Fibroblast of lung (primary cell): ENCODE results near the gene SPATA7. TPM values are rescaled to one million over a fixed set of nuclear protein-coding genes. Genes with fewer than 3 reads are reported as not detected.
A peak's percentile ranks its signal among the peaks of the same experiment; 100 is the strongest.
"Not testable (repeated sequence)": the region's sequence is repeated elsewhere in the genome, so short reads cannot be mapped to it uniquely, and the experiment has no call there.

Experiments
- DNase-seq, 2 donors: peaks; one replicate each; pipeline versions ENCODE4 v3.0.0 to v3.0.0-alpha.2; 2010; ENCODE audit warnings: low read depth in 2 of 2
- H2AFZ ChIP-seq: 2 replicates; pipeline ENCODE4 v1.5.1; 2012; ENCODE audit warnings: low read length, control low read depth, inconsistent platforms
- H3K27ac ChIP-seq: 2 replicates; pipeline ENCODE4 v1.5.1; 2011; ENCODE audit warnings: low read length, control low read depth; ENCODE audit not compliant: insufficient read depth
- H3K27me3 ChIP-seq: 2 replicates; pipeline ENCODE4 v1.5.1; 2011; ENCODE audit warnings: mild to moderate bottlenecking, low read length; ENCODE audit not compliant: control insufficient read depth, insufficient read depth
- H3K36me3 ChIP-seq: 2 replicates; pipeline ENCODE4 v1.5.1; 2011; ENCODE audit warnings: low read length; ENCODE audit not compliant: control insufficient read depth, insufficient read depth
- H3K4me1 ChIP-seq: 2 replicates; pipeline ENCODE4 v1.5.1; 2011; ENCODE audit warnings: low read length; ENCODE audit not compliant: control insufficient read depth, insufficient read depth; ENCODE audit errors: extremely low read depth
- H3K4me2 ChIP-seq: 2 replicates; pipeline ENCODE4 v1.5.1; 2011; ENCODE audit warnings: low read length, control low read depth; ENCODE audit not compliant: insufficient read depth; ENCODE audit errors: extremely low read depth
- H3K4me3 ChIP-seq, 4 experiments: fragments of 200-600 bp in 1 of 4; sonication (generic) in 1 of 4; replicated peaks in 1 of 4; 2 replicates each; pipeline ENCODE4 v1.5.1; 2011 to 2016; ENCODE audit warnings: low read length in 4 of 4, low read depth in 3 of 4, mild to moderate bottlenecking in 3 of 4, control low read depth in 2 of 4, inconsistent platforms in 1 of 4, mixed read lengths in 1 of 4; ENCODE audit not compliant: insufficient read depth in 1 of 4; ENCODE audit errors: control extremely low read depth in 1 of 4
- H3K79me2 ChIP-seq: 2 replicates; pipeline ENCODE4 v1.5.1; 2012; ENCODE audit warnings: mild to moderate bottlenecking, low read length, inconsistent platforms; ENCODE audit not compliant: control insufficient read depth, insufficient read depth
- H3K9ac ChIP-seq: 2 replicates; pipeline ENCODE4 v1.5.1; 2011; ENCODE audit warnings: mild to moderate bottlenecking, low read length, control low read depth; ENCODE audit not compliant: insufficient read depth
- H3K9me3 ChIP-seq: 2 replicates; pipeline ENCODE4 v1.5.1; 2012; ENCODE audit warnings: low read depth, low read length; ENCODE audit not compliant: control insufficient read depth, insufficient read depth
- H4K20me1 ChIP-seq: 2 replicates; pipeline ENCODE4 v1.5.1; 2011; ENCODE audit warnings: low read length; ENCODE audit not compliant: control insufficient read depth, insufficient read depth; ENCODE audit errors: extremely low read depth
- EZH2 ChIP-seq: IDR thresholded peaks from 2 replicates; pipeline ENCODE4 v1.5.1; 2012; ENCODE audit warnings: low read length, control low read depth, mild to moderate bottlenecking; ENCODE audit errors: missing control alignments
- polyA plus RNA-seq, 2 donors: library from polyadenylated mRNA; depleted of rRNA in 1 of 2; stranded (reverse) in 1 of 2; unstranded in 1 of 2; fragments of >200 nt; gene quantifications; 2 replicates each; pipeline ENCODE4 v1.2.1, GENCODE V29; 2011 to 2012; ENCODE audit warnings: missing spikeins in 1 of 2
- total RNA-seq: library from RNA; depleted of rRNA; stranded (reverse); fragments of >200 nt; gene quantifications from 2 replicates; pipeline ENCODE4 v1.2.1, GENCODE V29; 2014
- TF ChIP-seq, protein P1 (sequence below), 2 donors: IDR thresholded peaks in 1 of 2; conservative IDR thresholded peaks in 1 of 2; 1 replicate in 1 of 2; 2 replicates in 1 of 2; pipeline ENCODE4 v1.5.1; 2011 to 2012; ENCODE audit warnings: low read length in 2 of 2, control low read depth in 1 of 2, inconsistent platforms in 1 of 2, low read depth in 1 of 2, mild to moderate bottlenecking in 1 of 2

Gene SPATA7
- total and polyA plus RNA-seq, 2 donors (not counting 1 experiment from before 2014, with no cell fraction given) = 8.4 to 26.4 TPM

DNA sequence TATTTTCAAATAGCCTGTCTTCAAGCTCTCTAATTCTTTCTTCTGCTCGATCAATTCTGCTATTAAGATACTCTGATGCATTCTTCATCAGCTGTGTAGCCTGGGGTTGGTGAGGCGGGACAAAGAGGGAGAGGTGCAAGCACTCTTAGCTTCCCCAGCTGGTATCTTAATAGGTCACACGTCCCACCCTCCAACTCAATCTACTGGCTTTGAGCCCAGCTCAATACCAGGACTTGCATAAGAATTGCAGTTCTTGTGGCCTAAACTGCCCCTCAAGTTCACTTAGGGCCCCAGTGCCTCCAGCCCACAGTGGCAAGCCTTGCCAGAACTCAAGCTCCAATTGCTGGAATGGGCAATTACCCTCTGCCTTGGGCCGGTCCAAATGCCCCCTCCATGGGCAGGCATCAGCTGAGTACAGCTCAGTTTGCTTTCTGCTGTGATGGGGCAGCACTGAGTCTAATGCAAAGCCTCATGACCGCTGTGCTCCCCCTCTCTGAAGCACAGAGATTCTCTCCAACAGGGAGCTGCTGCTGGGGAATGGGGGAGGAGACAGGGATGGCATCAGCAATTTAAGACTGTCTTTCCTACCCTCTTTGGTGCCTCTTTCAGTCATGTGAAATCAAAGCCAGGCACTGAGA, 5.6 kb upstream of the SPATA7 start:
- Histone ChIP-seq H3K4me2 (no peak overlapping the region), H3K4me1 (no peaks in the 10 kb centered on the region), H3K9me3 (no peaks in the 10 kb centered on the region), H3K9ac (no peak overlapping the region), H4K20me1 (no peaks in the 10 kb centered on the region), H3K27ac (no peak overlapping the region), H2AFZ (no peak overlapping the region), H3K27me3 (no peaks in the 10 kb centered on the region), H3K36me3 (no peaks in the 10 kb centered on the region), H3K4me3 (no peak overlapping the region), H3K79me2 (no peaks in the 10 kb centered on the region)
- no peak for DNase-seq
- TF ChIP-seq, protein P1, sequence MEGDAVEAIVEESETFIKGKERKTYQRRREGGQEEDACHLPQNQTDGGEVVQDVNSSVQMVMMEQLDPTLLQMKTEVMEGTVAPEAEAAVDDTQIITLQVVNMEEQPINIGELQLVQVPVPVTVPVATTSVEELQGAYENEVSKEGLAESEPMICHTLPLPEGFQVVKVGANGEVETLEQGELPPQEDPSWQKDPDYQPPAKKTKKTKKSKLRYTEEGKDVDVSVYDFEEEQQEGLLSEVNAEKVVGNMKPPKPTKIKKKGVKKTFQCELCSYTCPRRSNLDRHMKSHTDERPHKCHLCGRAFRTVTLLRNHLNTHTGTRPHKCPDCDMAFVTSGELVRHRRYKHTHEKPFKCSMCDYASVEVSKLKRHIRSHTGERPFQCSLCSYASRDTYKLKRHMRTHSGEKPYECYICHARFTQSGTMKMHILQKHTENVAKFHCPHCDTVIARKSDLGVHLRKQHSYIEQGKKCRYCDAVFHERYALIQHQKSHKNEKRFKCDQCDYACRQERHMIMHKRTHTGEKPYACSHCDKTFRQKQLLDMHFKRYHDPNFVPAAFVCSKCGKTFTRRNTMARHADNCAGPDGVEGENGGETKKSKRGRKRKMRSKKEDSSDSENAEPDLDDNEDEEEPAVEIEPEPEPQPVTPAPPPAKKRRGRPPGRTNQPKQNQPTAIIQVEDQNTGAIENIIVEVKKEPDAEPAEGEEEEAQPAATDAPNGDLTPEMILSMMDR (conservative IDR thresholded peaks at IDR 0.05 in 1 of 2, IDR thresholded peaks at IDR 0.05 in 1 of 2; ENCODE audit: low read depth in 1 of 2, low read length in 2 of 2) = no peak
- TF ChIP-seq EZH2 = no peak

DNA sequence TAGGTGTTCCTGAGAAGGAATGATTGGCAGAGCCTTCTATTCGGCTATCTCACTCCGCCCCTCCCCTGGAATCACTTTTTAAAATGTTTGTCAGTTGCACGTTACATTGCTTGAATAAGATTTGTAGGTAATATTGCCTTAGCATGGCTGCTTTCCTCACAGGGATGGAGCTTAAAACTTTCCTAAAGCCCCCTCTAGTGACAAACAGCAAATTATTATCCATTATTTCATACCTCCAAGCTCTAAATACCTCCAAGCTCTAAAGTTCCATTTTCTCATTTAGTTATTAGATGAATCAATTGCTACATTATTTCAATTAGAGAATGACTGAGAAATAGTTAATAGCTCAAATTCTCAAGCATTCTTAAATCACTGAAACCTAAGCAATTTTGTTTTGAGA, 5.1 kb upstream of the SPATA7 start:
- no peak for TF ChIP-seq EZH2
- TF ChIP-seq, protein P1 (conservative IDR thresholded peaks at IDR 0.05 in 1 of 2, IDR thresholded peaks at IDR 0.05 in 1 of 2; ENCODE audit: low read depth in 1 of 2, low read length in 2 of 2) = peak; percentile 14 to 34
- Histone ChIP-seq H4K20me1 (no peaks in the 10 kb centered on the region), H3K36me3 (no peaks in the 10 kb centered on the region), H3K27ac (no peak overlapping the region), H3K9me3 (no peaks in the 10 kb centered on the region), H3K4me2 (no peak overlapping the region), H2AFZ (no peak overlapping the region), H3K79me2 (no peaks in the 10 kb centered on the region), H3K27me3 (no peaks in the 10 kb centered on the region), H3K4me3 (no peak overlapping the region), H3K9ac (no peak overlapping the region), H3K4me1 (no peaks in the 10 kb centered on the region)
- peak; percentile 7 to 18 for DNase-seq

DNA sequence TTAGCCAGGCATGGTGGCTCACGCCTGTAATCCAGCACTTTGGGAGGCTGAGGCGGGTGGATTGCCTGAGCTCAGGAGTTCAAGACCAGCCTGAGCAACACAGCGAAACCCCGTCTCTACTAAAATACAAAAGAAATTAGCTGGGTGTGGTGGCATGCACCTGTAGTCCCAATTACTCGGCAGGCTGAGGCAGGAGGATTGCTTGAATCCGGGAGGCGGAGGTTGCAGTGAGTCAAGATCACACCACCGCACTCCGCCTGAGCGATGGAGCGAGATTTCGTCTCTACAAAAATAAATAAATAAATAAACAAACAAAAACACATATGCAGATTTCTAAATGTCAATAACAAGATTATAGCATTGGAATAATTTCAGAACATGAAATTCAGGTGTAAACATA, 3.8 kb upstream of the SPATA7 start:
- H4K20me1 ChIP-seq, H3K4me2 ChIP-seq, H3K36me3 ChIP-seq, H2AFZ ChIP-seq, H3K27me3 ChIP-seq, H3K9me3 ChIP-seq, DNase-seq, H3K27ac ChIP-seq, H3K9ac ChIP-seq, H3K4me3 ChIP-seq, H3K79me2 ChIP-seq, H3K4me1 ChIP-seq: not testable (repeated sequence)
